Activated CD4-positive, alpha-beta T cell treated with anti-CD3 and anti-CD28 coated beads, Interleukin-2, Interleukin-6, amounts not matched to agents 100 ng/mL and 50 ng/mL, durations not matched to agents 16 hours and 8 hours (primary cell): Measurements from ENCODE around the gene CADM1.
A peak's percentile ranks its signal among the peaks of the same experiment; 100 is the strongest.

Experiments used
- DNase-seq: peaks from one replicate; pipeline ENCODE4 v3.0.0-alpha.2; 2020

The CADM1 gene

DNA sequence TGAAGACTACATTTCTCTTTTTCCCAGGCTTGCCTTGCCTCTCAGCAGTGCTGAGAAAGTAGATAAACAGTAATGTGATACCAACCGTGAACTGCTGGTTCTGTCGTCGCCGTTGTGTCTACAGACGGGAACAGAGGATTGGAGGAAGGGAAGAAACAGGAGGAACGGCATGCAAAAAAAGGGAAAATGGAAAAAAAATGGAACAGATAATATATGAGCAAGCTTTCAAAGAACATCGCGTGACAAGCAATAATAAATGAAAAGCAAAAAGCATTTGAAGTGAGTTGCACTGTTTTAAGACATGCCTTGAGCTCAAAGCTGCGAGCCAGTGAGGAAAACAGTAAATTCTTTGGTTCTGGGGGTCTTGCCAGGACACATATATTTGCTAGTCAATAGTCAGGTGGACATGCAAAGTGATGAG lies 305.9 kb downstream of the CADM1 start:
- DNase-seq, result no peak

- no peak for DNase-seq
Measured at GRCh38 chr11:115197433-115197832, 306.8 kb downstream of the CADM1 start.

DNA sequence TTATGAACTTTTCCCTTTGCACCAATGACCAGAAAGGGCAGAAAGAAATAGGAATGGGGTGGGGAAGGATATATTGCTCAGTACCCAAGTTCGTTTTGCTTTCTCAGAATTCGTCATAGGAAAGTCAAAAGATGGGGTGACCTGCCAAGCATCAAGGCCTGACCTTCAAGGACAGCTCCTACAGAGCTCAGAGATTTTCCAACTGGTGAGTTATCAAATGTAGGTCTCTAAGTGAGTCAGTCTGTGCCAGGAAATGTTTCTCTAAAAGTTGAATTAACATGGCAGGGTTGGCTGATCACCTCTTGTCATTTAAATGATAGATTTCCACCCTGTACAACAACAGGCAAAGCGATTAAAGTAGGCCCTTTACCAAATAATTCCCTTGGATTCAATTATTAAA lies 307.2 kb downstream of the CADM1 start:
- no peak for DNase-seq

DNA sequence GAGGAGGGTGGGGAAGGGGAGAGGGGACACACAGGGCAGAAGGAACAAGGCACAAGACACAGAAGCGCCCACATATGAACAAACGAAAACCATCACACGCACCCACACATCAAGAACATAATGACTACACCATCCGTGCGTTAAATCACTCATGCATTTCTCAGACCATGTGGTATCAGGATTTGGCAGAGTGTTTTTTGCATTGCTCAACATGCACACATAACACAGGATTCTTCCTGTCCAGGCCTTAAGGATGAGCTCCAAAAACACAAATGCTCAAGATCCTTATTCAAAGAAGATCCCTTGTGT lies 309.5 kb downstream of the CADM1 start:
- peak; percentile 56 for DNase-seq

DNA sequence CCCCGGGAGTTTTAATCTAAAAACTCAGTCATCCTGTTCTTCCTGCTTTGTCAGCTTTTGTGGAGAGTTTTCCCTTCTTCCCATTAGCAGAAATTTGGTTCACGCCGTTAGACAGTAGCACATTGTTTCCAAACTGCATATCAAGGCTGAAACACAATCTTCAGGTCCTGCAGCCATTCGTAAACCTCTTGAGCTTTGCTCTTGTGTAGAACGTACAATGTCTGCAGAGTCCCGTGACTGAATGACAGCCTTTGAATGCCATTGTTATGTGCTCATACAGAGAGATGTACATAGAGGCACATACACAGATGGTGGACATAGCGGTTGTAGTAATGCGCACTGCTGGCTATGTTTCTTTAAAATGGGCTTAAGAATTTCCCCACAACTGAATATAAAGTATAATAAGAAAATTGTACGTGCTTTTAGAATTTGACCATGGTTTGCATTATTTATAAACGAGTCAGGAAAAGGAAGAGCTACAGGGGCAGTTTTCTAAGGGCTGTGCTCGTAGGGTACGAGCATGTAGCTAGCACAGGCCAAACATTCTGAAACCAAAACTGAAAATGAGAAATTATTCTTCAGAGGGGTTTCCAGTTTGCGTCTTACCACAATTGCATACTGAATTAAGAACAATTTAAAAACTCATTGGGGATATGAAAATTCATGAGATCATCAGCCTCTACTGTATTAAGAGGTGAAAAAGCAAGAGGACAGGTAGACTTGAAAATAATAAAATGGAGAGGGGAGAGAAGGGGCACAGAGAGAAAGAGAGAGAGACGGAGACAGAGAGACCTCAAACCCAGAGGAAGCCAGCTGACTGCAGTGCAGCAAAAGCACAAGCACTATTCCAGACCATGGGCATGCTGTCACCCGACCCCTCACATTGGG lies 310.1 kb downstream of the CADM1 start:
- peak; percentile 54 for DNase-seq

GRCh38 chr11:115191761-115192160 lies 312.5 kb downstream of the CADM1 start:
- DNase-seq, result no peak

GRCh38 chr11:115190196-115190595 lies 314.0 kb downstream of the CADM1 start:
- no peak for DNase-seq

- DNase-seq, result no peak
Measured at GRCh38 chr11:115188898-115189278, 315.3 kb downstream of the CADM1 start.

DNA sequence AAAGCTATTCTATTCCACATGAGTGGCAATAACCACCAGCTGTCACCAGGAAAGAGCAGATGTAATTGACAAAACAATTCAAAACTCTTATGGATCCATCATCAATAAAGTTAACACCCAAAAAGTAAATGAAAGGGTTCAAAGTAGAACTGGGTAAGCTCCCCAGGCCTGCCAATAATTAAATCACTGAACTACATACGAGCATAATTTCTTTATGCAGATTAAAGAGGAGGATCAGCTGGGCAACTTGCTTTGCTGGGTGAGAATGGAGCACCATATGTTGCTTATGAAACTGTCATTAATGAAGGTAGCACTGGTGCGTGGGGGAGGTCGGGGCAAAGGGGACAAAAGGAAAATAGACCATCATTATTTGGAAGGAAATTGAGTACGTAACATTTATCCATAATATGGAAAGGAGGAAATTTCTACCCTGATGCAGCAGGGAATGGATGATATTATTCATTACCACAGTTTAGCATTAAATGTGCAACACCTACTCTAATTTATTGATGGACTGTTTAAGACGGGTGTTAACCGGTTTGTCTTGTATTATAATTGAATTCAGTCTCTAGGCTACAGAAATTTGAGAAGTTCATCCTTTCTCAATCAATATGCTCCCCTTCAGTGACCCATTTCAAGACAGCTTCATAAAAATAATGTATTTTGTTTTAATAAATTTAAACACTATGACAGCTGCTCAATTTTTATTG lies 315.9 kb downstream of the CADM1 start:
- DNase-seq, result no peak

DNA sequence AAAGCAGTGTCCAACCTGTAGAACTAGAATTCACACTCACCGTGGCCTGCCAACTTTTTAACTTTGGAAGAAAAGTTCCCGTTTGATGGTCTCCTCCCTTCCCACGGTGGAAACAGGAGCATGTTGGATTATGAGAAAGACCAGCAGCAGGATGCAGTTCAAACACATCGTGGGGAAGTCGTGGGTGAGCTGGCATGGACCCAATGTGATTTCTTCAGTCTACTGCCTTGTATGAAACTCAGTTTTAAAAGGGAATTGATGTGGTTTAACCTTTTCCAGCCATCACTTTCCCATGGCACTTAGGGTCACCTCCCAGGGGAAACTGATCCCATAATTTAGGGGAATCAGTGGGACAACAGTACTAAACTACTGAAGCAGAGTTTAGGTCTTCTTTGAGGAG lies 318.3 kb downstream of the CADM1 start:
- no peak for DNase-seq

- no peak for DNase-seq
Measured at GRCh38 chr11:115185507-115185906, 318.7 kb downstream of the CADM1 start.

- DNase-seq, result no peak
Measured at GRCh38 chr11:115184901-115185300, 319.3 kb downstream of the CADM1 start.

DNA sequence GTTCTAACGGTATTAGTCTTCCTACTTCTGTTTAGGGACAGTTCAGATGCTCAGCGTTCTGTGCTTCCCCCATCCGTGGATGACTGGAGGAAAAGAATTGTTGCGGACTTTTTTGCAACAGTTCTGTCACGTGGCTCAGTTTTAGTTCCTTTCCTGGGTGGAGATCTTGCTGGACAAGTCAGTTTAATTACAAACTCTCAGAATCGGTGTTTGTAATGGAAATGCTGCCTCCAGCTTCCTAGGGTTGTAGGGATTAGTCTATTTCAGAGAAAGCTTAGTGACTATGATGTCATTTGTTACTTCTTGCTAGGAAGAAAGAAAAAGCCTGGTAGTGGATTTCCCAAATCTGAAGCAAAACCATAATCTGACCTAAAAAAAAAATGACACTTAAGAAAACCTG lies 320.4 kb downstream of the CADM1 start:
- DNase-seq, result no peak

DNA sequence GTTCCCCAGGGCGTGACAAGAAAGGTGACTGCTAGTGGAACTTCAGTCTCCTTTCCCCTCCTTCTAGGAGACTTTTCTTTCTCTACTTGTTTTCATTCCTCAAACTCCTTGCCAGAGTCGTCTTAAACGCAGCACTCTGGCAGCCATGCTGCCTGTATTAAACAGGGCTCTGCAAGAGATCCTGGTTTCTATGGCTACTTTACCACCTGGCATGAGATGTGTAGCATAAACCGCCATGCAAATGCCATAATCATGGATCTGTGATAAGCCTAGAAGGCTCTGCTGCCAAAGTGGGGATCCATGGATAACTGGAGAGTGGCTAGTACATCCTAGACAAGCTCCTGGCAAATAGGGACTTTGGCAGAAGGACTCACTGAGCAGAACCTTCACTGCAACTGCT lies 321.1 kb downstream of the CADM1 start:
- no peak for DNase-seq

- DNase-seq, result no peak
Measured at GRCh38 chr11:115182282-115182955, 321.8 kb downstream of the CADM1 start.

DNA sequence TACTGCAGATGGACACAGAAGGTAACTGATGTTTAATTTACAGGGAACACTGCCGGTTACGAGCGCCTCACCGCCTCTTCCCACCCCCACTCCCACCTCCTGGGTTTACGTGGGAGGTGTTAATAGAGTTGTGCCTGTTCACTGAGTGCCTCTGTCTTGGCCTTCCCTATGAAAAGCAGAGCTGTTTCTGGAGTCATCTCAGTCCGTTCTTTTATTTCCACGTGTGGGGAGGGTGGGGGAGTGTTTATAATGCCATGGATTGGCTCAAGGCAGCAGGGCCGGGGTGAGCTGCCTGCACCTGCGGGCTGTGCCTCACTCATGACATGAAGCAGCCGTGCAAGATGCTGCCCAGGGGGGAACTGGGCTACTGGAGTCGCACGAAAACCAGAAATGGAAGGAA lies 322.7 kb downstream of the CADM1 start:
- DNase-seq, result no peak

GRCh38 chr11:115180272-115180671 lies 323.9 kb downstream of the CADM1 start:
- DNase-seq, result no peak

GRCh38 chr11:115179636-115180035 lies 324.6 kb downstream of the CADM1 start:
- no peak for DNase-seq

GRCh38 chr11:115178705-115179104 lies 325.5 kb downstream of the CADM1 start:
- no peak for DNase-seq

GRCh38 chr11:115173136-115173535 lies 331.1 kb downstream of the CADM1 start:
- no peak for DNase-seq

DNA sequence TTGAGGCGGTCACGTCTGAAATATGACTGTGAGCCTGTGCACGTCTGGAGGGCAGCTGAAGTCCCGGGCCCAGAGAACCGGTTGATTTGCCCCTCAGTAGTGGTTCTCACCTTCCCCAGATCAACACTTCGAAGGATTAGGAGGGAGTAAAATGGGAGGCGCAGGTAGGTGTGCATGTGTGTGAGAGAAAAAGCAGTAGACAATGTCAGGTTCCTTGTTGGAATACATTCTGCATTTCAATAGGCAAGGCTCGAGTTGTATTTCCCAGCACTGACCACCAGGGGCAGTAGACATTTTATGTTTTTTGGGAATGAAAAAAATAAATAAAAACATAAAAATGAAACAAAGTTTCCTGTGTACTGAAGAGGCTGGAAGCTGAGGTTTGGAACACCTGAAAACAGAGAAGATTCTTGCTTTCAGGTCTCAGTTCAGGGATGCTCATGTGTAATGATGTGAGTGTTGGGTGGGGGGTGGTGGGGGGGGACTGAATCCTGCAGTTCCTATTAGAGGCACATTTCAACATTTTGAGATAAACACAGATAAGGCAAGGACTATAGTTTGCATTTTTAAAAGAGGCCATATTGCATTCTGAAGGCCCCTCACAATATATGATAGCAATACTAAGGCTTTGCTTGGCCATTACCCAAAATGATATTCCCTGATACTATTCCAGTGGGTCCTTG lies 333.9 kb downstream of the CADM1 start:
- peak; percentile 58 for DNase-seq

DNA sequence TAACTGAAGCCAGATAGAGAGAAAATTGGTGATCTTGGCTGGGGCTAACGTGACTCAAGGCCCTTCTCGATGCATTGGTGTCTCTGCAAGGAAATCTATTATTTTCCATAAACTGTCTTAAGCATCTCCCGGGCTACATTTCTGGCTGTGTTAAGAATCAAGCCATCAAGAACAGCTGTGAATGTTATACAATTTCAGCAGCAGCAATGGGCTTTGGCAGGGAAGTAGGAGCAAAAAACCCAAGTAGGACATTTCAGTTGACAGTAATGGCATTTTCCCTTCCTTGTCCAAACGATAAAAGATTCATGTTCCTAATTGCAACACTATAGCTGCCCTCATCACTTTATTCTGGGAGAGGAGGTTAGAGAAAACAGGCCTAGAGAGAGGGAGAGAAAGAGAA lies 335.0 kb downstream of the CADM1 start:
- DNase-seq, result no peak

GRCh38 chr11:115168686-115169085 lies 335.5 kb downstream of the CADM1 start:
- no peak for DNase-seq
